GM18517 (cell line): ENCODE measurements around the gene TBX6.
A peak's percentile ranks its signal among the peaks of the same experiment; 100 is the strongest.

Source experiments
- ATAC-seq: cut with Tn5 transposase; IDR thresholded peaks from one replicate; pipeline ENCODE4 v1.9.1; 2021; ENCODE audit warnings: mild to moderate bottlenecking, moderate library complexity; ENCODE audit not compliant: unreplicated experiment

TBX6 gene

DNA sequence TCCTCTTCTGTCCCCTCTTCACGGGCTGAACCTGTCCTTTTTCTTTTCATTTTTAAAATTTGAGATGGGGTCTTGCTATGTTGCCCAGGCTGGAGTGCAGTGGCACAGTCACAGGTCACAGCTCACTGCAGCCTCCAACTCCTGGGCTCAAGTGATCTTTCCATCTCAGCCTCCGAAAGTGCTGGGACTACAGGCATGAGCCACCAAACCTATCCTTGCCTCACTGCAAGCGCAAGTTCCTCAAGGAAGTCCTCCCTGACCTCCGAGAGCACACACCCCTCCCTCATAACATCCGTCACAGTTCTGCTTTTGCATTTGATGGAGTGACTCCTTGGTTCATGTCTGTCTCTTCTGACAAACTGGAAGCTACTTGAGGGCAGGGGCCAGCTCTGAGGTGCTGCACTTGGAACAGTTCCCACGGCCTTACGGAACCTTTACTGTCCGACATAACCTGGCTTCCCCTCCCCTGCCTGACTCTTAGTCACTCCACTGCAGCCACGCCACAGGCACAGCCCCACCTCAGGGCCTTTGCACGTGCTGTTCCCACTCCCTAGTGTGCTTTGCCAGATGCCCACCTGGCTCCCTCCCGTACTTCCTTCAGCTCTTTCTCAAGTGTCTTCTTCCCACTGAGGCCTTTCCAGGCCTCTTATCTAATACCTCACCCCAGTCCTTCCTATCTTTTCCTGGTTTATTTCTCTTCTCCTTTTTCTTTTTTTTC is 4.4 kb downstream of the TBX6 start:
- no peak for ATAC-seq

DNA sequence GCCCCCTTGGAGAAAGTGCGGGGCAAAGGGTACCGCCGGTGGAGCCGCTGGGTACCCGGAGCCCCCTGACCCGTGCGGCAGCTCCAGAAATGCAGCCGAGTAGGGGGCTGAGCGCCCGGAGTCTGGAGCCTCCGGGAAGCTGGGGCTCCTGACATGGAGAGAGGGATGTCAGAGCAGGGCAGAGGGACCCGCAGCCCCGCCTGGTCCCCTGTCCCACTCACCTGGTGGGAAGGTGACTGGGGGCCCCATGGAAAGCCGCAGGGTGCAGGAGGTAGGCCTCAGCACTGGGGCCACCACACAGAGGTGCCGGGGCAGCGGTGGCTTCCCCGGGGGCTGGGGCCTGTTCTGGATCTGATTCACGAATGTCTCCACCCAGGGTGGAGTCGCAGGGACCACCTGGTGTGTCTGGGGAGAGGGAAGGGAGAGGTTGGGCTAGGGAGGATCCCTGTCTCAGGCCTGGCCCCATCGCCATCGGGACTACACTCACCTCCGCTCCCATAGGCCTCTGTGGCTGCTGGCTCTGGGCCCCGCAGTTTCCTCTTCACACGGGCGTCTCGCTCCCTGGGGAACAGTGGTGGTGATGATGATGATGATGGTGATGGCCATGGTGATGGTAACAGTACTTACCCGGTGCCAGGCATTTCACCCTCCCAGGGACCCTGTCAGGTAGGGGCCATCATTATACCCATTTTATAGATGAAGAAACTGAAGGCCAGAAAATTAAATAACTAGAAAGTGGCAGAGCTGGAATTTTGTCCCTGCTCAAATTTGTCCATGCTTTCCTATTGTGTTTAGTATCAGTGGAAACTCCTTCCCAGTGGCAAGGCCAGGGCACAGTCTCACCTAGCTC is 5.2 kb downstream of the TBX6 start:
- no peak for ATAC-seq

DNA sequence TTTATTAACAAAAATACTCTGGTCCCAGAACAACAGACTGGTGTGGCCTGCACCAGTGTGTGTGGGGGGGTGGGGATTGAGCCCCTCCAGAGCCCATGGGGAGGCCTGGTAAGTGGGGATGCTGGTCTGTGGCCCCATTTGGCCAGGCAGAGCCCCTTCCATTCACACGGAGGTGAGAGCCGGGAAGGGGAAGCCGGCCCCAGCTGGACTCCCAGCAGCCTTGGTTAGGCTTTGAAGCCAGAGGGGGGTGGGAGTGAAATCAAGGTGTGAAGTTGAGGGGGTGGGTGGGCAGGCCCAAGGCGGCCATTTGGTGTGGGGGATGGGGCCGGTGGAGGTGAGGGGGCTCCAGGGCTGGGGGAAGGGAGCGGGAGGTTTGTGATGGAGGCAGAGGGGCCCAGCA is 5.9 kb downstream of the TBX6 start:
- no peak for ATAC-seq

GRCh38 chr16:30085247-30085646 is 6.5 kb downstream of the TBX6 start:
- no peak for ATAC-seq

DNA sequence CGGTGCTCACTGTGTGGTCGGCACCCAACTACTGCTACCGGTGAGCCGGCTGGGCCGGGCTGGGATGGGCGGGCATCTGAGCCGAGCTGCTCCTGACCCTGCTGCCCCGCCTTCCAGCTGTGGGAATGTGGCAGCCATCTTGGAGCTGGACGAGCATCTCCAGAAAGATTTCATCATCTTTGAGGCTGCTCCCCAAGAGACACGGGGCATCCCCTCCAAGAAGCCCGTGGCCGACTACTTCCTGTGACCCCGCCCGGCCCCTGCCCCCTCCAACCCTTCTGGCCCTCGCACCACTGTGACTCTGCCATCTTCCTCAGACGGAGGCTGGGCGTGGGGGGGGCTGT is 6.9 kb downstream of the TBX6 start:
- no peak for ATAC-seq

DNA sequence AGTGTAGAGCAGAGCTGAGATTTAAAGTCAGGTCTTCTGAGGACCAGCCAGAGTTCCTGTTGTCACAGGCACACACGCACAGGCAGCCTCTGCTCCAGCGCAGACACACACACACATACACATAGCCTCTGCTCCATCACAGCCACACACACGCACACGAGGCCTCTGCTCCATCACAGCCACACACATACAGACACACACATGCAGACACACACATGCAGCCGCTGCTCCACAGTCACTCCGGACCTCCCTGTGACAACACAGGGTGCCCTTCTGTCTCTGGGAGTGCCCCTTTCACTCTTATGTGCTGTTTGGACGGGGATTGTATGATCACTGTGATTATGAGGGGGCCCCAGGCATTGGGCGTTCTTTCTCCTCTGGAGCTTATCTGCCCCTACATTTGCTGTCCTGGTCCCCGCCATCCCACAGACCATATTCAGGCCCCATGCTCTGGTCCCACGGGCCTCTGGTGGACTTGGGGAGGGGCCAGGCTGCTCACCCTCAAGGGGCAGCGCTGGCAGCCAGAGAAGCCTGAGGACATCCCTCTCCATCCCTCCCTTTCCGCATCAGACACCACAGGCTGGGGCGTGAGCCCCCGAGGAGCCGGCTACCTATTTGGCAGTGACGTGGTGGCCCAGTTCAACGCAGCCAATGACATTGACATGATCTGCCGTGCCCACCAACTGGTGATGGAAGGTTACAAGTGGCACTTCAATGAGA is 7.5 kb downstream of the TBX6 start:
- no peak for ATAC-seq

GRCh38 chr16:30083216-30084055 is 8.3 kb downstream of the TBX6 start:
- no peak for ATAC-seq

- no peak for ATAC-seq
Observed at GRCh38 chr16:30082545-30083090, 9.1 kb downstream of the TBX6 start.

GRCh38 chr16:30079480-30079879 is 12.2 kb downstream of the TBX6 start:
- ATAC-seq = no peak

DNA sequence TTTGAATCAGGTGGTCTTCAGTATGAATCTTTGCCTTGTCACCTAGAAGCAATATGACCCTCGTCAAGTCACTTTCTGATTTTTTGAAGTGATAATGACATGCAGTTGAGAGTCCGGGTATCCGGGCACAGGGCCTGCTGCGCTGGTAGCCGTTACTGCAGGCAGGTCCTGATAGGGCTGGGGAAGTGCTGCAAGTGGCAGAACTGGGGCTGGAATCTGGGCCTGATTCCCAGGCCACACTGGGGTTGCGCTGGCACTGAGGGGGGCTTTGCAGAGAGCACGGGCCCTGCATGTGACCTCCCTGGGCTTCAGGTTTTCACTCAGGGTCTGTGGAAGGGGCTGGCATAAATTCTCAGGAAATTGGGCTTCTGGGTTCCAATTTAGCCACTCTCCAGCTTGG is 13.0 kb downstream of the TBX6 start:
- ATAC-seq = no peak

DNA sequence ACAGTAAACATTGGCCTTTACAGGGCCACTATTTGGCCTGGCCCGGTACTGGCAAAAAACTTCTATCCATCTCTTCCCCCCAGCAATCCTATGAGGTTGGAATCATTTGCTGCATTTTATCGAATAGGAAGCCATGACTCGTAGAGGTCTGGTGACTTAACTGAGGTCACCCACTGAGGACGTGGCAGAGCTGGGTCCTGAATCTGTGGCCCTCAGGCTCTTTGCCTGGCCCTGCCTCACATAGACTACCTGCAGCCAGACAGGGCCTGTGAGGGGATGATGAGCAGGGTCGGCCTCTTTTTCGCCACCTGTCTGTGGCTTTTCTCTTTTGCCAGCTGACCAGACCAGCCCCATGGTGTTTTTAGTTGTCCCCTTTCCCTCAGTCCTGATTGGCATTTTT is 14.1 kb downstream of the TBX6 start:
- no peak for ATAC-seq

DNA sequence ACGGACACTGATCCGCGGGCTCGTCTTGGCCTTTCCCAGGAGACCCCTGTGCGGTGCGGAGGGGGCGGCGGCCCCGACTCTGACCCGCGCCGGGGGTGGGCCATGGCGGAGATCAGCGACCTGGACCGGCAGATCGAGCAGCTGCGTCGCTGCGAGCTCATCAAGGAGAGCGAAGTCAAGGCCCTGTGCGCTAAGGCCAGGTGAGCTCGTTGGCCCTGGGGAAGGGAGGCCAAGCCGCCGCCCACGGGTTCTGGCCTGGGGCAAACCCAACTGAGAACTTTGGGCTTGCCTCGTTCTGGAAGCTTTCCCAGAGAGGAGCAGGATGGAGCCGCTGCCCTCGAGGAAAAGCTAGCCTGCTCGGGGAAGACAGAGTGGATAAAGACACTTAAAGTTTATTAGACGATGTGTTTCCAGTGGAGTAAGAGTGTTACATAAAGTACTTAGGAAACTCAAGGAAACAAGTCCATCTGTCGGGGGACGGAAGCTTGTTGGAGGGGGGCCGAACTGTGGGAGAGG is 15.4 kb downstream of the TBX6 start:
- peak; percentile 16 for ATAC-seq

- peak; percentile 62 for ATAC-seq
Observed at GRCh38 chr16:30075503-30076275, 16.0 kb downstream of the TBX6 start, which contains the start of gene PPP4C. Gene PPP4C (plus strand): TSS chr16:30075994. CDS start chr16:30076378, 384 bp downstream.

- no peak for ATAC-seq
Observed at GRCh38 chr16:30070490-30070889, 21.2 kb downstream of the TBX6 start.

- no peak for ATAC-seq
Observed at GRCh38 chr16:30069611-30070462, 21.9 kb downstream of the TBX6 start.

DNA sequence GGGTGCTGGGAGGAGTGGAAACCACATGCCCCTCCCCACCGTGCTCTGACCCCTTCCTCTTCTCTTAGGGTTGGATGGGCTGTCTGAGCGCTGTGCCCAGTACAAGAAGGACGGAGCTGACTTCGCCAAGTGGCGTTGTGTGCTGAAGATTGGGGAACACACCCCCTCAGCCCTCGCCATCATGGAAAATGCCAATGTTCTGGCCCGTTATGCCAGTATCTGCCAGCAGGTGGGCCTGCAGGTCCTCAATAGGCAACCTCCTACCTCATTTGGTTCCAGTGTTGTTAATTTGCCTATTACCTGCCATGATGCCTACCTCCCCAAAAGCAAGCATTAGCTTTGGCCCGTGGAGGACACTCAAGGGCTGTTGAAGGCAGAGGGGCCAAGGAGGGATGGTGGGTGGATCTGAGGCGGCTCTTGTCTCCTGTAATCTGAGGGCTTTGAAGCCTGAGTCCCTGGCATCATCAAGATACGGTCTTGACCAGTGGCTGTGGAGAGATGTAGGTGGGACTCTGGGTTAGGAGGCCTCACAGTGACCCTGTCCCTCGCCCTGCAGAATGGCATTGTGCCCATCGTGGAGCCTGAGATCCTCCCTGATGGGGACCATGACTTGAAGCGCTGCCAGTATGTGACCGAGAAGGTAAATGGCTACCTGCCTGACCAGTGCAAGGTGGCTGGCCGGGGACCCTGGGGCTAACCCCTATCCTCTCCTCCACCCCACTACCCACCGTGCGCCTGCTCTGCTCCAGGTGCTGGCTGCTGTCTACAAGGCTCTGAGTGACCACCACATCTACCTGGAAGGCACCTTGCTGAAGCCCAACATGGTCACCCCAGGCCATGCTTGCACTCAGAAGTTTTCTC is 22.7 kb downstream of the TBX6 start:
- ATAC-seq = no peak

DNA sequence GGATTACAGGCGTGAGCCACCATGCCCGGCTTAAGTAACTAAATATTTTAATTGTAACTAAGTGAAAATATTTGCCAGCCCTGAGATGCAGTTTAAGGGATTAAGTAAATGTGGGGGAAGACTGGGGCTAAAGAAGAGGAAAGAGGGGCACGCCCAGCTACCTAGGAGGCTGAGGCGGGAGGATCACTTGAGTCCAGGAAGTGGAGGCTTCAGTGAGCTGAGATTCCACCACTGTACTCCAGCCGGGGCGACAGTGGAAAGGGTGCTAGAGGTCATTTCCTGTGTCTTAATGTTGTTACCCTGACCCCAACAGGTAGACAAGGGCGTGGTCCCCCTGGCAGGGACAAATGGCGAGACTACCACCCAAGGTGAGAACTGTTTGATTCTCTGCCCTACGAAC is 23.4 kb downstream of the TBX6 start:
- no peak for ATAC-seq

- ATAC-seq = no peak
Observed at GRCh38 chr16:30067584-30067916, 24.2 kb downstream of the TBX6 start.
